GM23338 (cell line): Measurements from ENCODE around the gene CCDC27. TPM values are rescaled to one million over a fixed set of nuclear protein-coding genes. Genes with fewer than 3 reads are reported as not detected.

ENCODE experiments used
- ATAC-seq: fragments of 200-7000 bp; cut with Tn5 transposase; 3 replicates; pipeline ENCODE4 v1.9.1; 2020
- DNase-seq: peaks from one replicate; pipeline ENCODE4 v3.0.0-alpha.2; 2015; ENCODE audit warnings: low spot score
- H2AFZ ChIP-seq: fragments of 200-600 bp; sonication (generic); 2 replicates; pipeline ENCODE4 v1.8.0; 2016; ENCODE audit warnings: antibody characterized with exemption, mild to moderate bottlenecking, moderate library complexity
- H3F3A ChIP-seq: fragments of 200-600 bp; sonication (generic); replicated peaks from 2 replicates; pipeline ENCODE4 v1.8.0; 2017; ENCODE audit warnings: antibody characterized with exemption, mixed run types, low read depth
- H3K27ac ChIP-seq: fragments of 200-600 bp; sonication (generic); 2 replicates; pipeline ENCODE4 v1.6.1; 2016; ENCODE audit warnings: low read depth
- H3K27me3 ChIP-seq: fragments of 200-600 bp; sonication (generic); 2 replicates; pipeline ENCODE4 v1.8.0; 2016; ENCODE audit warnings: mild to moderate bottlenecking, mixed run types, moderate library complexity; ENCODE audit not compliant: insufficient read depth
- H3K36me3 ChIP-seq: fragments of 200-600 bp; sonication (generic); 2 replicates; pipeline ENCODE4 v1.8.0; 2016; ENCODE audit warnings: mild to moderate bottlenecking; ENCODE audit not compliant: insufficient read depth
- H3K4me1 ChIP-seq: fragments of 200-600 bp; sonication (generic); 2 replicates; pipeline ENCODE4 v1.8.0; 2016; ENCODE audit warnings: mild to moderate bottlenecking, moderate library complexity; ENCODE audit not compliant: insufficient read depth
- H3K4me2 ChIP-seq: fragments of 200-600 bp; sonication (generic); 2 replicates; pipeline ENCODE4 v1.7.1; 2017; ENCODE audit warnings: mixed run types
- H3K4me3 ChIP-seq: fragments of 200-600 bp; sonication (generic); 2 replicates; pipeline ENCODE4 v1.6.1; 2016; ENCODE audit warnings: mixed run types
- H3K79me2 ChIP-seq: fragments of 200-600 bp; sonication (generic); replicated peaks from 2 replicates; pipeline ENCODE4 v1.8.0; 2017; ENCODE audit warnings: mild to moderate bottlenecking; ENCODE audit not compliant: insufficient read depth
- H3K9me2 ChIP-seq: fragments of 200-600 bp; sonication (generic); 2 replicates; pipeline ENCODE4 v1.8.0; 2017; ENCODE audit not compliant: insufficient read depth
- H4K20me1 ChIP-seq: fragments of 200-600 bp; sonication (generic); replicated peaks from 2 replicates; pipeline ENCODE4 v1.8.0; 2017; ENCODE audit warnings: mild to moderate bottlenecking; ENCODE audit not compliant: insufficient read depth
- H3K27ac Mint-ChIP-seq: 2 replicates; pipeline ENCODE4 v1.8.0; 2020; ENCODE audit warnings: inconsistent platforms, mild to moderate bottlenecking, moderate library complexity, mixed read lengths
- H3K27me3 Mint-ChIP-seq: 3 replicates; pipeline ENCODE4 v1.8.0; 2022; ENCODE audit warnings: low read depth, mild to moderate bottlenecking, moderate library complexity, mixed read lengths, inconsistent platforms; ENCODE audit not compliant: insufficient read depth, poor library complexity
- H3K36me3 Mint-ChIP-seq: 3 replicates; pipeline ENCODE4 v1.8.0; 2021; ENCODE audit warnings: low read depth, mild to moderate bottlenecking, inconsistent platforms, moderate library complexity, mixed read lengths
- H3K4me1 Mint-ChIP-seq: 3 replicates; pipeline ENCODE4 v1.8.0; 2020; ENCODE audit warnings: mild to moderate bottlenecking, inconsistent platforms, mixed read lengths
- H3K4me3 Mint-ChIP-seq: 3 replicates; pipeline ENCODE4 v1.8.0; 2021; ENCODE audit warnings: moderate library complexity, mild to moderate bottlenecking, inconsistent platforms, mixed read lengths
- H3K9me3 Mint-ChIP-seq: 3 replicates; pipeline ENCODE4 v1.8.0; 2020; ENCODE audit warnings: moderate library complexity, mild to moderate bottlenecking, inconsistent platforms, mixed read lengths
- CREB1 ChIP-seq: fragments of 250-450 bp; sonication (Bioruptor Pico); IDR thresholded peaks from 2 replicates; pipeline ENCODE4 v1.5.0; 2020; ENCODE audit warnings: low read depth, mild to moderate bottlenecking, moderate library complexity
- CTCF ChIP-seq, 2 experiments: fragments of 200-600 bp in 1 of 2; sonication (generic) in 1 of 2; conservative IDR thresholded peaks; 2 replicates each; pipeline versions ENCODE4 v1.5.1 to v1.6.1; 2016 to 2017; ENCODE audit warnings: antibody characterized with exemption in 2 of 2, low read depth in 2 of 2, mild to moderate bottlenecking in 2 of 2, moderate library complexity in 1 of 2
- ETS1 ChIP-seq: IDR thresholded peaks from 2 replicates; pipeline ENCODE4 v1.6.1; 2016; ENCODE audit warnings: antibody characterized with exemption
- EZH2 ChIP-seq: fragments of 200-600 bp; sonication (generic); IDR thresholded peaks from one replicate; pipeline ENCODE4 v1.8.0; 2017; ENCODE audit warnings: antibody characterized with exemption, mild to moderate bottlenecking, low read depth; ENCODE audit not compliant: unreplicated experiment
- JUNB ChIP-seq: IDR thresholded peaks from one replicate; pipeline ENCODE4 v1.6.1; 2016; ENCODE audit warnings: antibody characterized with exemption; ENCODE audit not compliant: unreplicated experiment
- NANOG ChIP-seq: IDR thresholded peaks from 2 replicates; pipeline ENCODE4 v1.6.1; 2016; ENCODE audit warnings: antibody characterized with exemption, borderline replicate concordance
- POLR2AphosphoS5 ChIP-seq: IDR thresholded peaks from 2 replicates; pipeline ENCODE4 v1.6.1; 2016; ENCODE audit warnings: antibody characterized with exemption, low read depth
- REST ChIP-seq: IDR thresholded peaks from one replicate; pipeline ENCODE4 v1.6.1; 2018; ENCODE audit warnings: antibody characterized with exemption; ENCODE audit not compliant: unreplicated experiment
- STAT1 ChIP-seq: IDR thresholded peaks from one replicate; pipeline ENCODE4 v1.6.1; 2016; ENCODE audit warnings: antibody characterized with exemption; ENCODE audit not compliant: unreplicated experiment
- ZNF114 ChIP-seq: fragments of 250-450 bp; sonication (Bioruptor Pico); IDR thresholded peaks from 2 replicates; pipeline ENCODE4 v1.5.0; 2020; ENCODE audit warnings: mild to moderate bottlenecking, moderate library complexity
- ZNF331 ChIP-seq: fragments of 250-450 bp; sonication (Bioruptor Pico); IDR thresholded peaks from 2 replicates; pipeline ENCODE4 v1.5.0; 2020; ENCODE audit warnings: low read depth, mild to moderate bottlenecking, moderate library complexity
- polyA plus RNA-seq: library from polyadenylated mRNA; unstranded; fragments of >200 nt; fragmentation: Nextera tagmentation; extraction: Ambion mirVana; gene quantifications from 2 replicates; pipeline ENCODE4 v1.2.1, GENCODE V29; 2016
- total RNA-seq: library from RNA; depleted of rRNA; stranded (reverse); fragments of >200 nt; shearing (Covaris generic); gene quantifications from 2 replicates; pipeline ENCODE4 v1.2.3, GENCODE V29; 2014

CCDC27 gene
- total and polyA plus RNA-seq, 2 experiments from 2014 or later = 0.18 to 0.45 TPM

- no peak for DNase-seq
- H3K36me3 ChIP-seq = no peaks in the 10 kb centered on the region
- H4K20me1 ChIP-seq = no peaks in the 10 kb centered on the region
- no peaks in the 10 kb centered on the region for H3K27me3 ChIP-seq
- Mint-ChIP-seq H3K27ac (no peak overlapping the region), H3K4me1 (peaks cover 13% of the 10 kb centered on the region), H3K9me3 (no peaks in the 10 kb centered on the region), H3K27me3 (peaks cover 17% of the 10 kb centered on the region), H3K36me3 (no peaks in the 10 kb centered on the region), H3K4me3 (no peak overlapping the region)
- H3K9me2 ChIP-seq = no peaks in the 10 kb centered on the region
- no peaks in the 10 kb centered on the region for H3K79me2 ChIP-seq
- TF ChIP-seq EZH2 (no peak), NANOG (no peak), CTCF (conservative IDR thresholded peaks at IDR 0.05; ENCODE audit: low read depth in 2 of 2) (no peak), JUNB (no peak), POLR2AphosphoS5 (no peak)
- H3F3A ChIP-seq = 0 out of 2 replicates have a peak, but pooled peaks cover 3% of the 10 kb centered on the region
- peaks cover 10% of the 10 kb centered on the region; the same call in 1 of the 2 replicates for H3K4me1 ChIP-seq
- H3K4me2 ChIP-seq = no peak overlapping the region
- no peak overlapping the region for H2AFZ ChIP-seq
- H3K27ac ChIP-seq = no peak overlapping the region
- no peak for ATAC-seq
- no peak overlapping the region for H3K4me3 ChIP-seq
Observed at GRCh38 chr1:3702990-3703728, 49.1 kb upstream of the CCDC27 start.

- Histone ChIP-seq H3K9me2 (no peaks in the 10 kb centered on the region), H3F3A (0 out of 2 replicates have a peak, but pooled peaks cover 7% of the 10 kb centered on the region), H3K27ac (no peak overlapping the region), H3K4me1 (peaks cover 10% of the 10 kb centered on the region; the same call in 1 of the 2 replicates), H3K4me2 (no peak overlapping the region), H4K20me1 (no peaks in the 10 kb centered on the region), H3K36me3 (no peaks in the 10 kb centered on the region), H3K4me3 (no peak overlapping the region), H2AFZ (no peak overlapping the region), H3K79me2 (no peaks in the 10 kb centered on the region), H3K27me3 (no peaks in the 10 kb centered on the region)
- no peaks in the 10 kb centered on the region for H3K9me3 Mint-ChIP-seq
- ATAC-seq (no peak), DNase-seq (no peak)
- H3K4me1 Mint-ChIP-seq = peaks cover 15% of the 10 kb centered on the region
- H3K27ac Mint-ChIP-seq = no peak overlapping the region
- H3K4me3 Mint-ChIP-seq = no peak overlapping the region
- H3K27me3 Mint-ChIP-seq = peaks cover 13% of the 10 kb centered on the region
- no peaks in the 10 kb centered on the region for H3K36me3 Mint-ChIP-seq
- TF ChIP-seq EZH2 (no peak), JUNB (no peak), ETS1 (no peak), STAT1 (no peak), REST (no peak), CTCF (conservative IDR thresholded peaks at IDR 0.05; ENCODE audit: low read depth in 2 of 2) (no peak), CREB1 (no peak), ZNF114 (CRISPR knock-in tag) (no peak), ZNF331 (CRISPR knock-in tag) (no peak), NANOG (no peak)
Observed at GRCh38 chr1:3703786-3704371, 48.4 kb upstream of the CCDC27 start.
